GM21723 (cell line): Measurements from ENCODE around the gene TAC3.
"Not testable (repeated sequence)": the region's sequence is repeated elsewhere in the genome, so short reads cannot be mapped to it uniquely, and the experiment has no call there.

Experiments
- ATAC-seq: cut with Tn5 transposase; IDR thresholded peaks from one replicate; pipeline ENCODE4 v1.9.1; 2021; ENCODE audit warnings: mild to moderate bottlenecking, moderate library complexity; ENCODE audit not compliant: unreplicated experiment

TAC3 gene

DNA sequence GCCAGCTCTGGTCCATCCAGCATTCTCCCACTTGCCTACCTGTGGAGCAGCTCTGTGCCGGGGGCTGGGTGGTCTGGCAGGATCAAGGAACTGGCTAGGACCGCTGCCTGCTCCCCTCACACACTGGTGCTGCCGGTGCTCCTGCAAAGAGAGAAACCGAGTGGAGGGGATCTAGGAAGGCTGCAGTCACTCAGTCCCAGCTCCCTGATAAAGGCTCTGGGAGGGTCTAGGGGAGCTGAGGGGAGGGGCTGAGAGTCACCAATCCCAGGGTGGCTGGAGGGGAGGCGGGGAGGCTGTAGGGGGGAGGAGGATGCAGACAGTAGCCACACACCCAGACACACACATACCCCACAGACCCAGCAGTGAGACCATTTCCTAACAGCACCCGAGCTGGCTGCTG, at the start of gene TAC3:
TAC3 (minus strand) TSS at position 182 of the 400 bp plus-strand sequence. CDS start 732 bp downstream, outside the sequence.
- ATAC-seq = no peak

DNA sequence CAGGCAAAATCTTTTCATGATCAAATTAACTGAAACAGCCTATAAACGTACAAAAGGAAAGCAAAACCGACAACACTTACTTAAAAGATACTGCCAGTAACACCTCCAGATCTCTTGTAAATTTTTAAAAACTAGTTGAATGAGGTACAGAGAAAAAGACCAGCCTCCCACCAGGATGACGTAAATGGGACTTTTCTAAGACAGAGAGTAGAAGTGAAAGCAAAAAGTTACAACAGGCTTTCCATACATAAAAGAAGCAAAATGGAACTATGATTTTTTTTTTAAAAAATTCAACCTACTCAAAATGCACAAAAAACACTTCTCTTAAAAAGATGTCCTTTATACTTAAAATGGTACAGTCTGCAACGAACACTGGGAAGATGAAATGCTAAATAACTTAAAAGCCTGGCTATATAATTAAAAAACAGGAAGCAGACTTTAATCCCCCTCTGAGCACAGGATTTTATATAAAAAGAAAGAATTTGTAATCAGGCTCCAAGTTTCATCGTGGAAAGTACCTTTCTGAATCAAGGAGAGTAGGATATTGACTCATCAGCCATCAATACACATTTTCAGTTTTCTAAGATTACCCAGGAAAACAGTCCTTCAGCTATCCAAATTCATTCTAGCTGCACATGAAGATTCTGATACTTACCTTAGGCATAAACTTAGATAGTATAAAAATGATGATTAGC, 47.8 kb upstream of the TAC3 start:
- ATAC-seq = peak; percentile 90

- ATAC-seq = no peak
These were observed 42.1 kb upstream of the TAC3 start for GRCh38 chr12:57058454-57058853.

- no peak for ATAC-seq
These were observed 40.9 kb upstream of the TAC3 start for GRCh38 chr12:57057067-57057751.

DNA sequence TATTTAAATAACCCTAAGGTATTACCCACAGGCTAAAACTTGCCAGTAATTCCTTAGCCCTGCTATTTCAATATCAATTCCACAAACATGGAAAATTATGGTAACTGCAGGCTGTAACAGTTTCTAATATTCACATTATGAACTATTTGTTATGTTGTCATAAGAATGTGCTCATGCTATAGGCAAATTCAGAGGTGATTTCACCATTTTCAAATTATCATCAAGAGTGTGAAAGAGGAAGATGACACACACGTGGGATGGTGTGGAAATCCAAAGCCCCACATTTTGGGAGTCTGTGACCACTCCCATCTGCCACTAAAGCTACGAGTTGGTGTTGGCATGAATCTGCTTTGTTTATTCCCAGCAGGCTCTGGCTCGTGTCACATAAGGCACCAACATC, 39.5 kb upstream of the TAC3 start:
- ATAC-seq = no peak

DNA sequence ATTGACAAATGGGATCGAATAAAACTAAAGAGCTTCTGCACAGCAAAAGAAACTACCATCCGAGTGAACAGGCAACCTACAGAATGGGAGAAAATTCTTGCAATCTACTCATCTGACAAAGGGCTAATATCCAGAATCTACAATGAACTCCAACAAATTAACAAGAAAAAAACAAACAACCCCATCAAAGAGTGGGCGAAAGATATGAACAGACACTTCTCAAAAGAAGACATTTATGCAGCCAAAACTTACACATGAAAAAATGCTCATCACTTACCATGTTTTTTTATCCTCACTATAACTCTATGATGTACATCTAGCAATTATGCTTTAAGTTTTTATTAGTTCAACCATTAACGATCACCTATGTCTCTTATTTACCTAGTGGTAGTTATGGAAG, 37.6 kb upstream of the TAC3 start:
- not testable (repeated sequence) for ATAC-seq

DNA sequence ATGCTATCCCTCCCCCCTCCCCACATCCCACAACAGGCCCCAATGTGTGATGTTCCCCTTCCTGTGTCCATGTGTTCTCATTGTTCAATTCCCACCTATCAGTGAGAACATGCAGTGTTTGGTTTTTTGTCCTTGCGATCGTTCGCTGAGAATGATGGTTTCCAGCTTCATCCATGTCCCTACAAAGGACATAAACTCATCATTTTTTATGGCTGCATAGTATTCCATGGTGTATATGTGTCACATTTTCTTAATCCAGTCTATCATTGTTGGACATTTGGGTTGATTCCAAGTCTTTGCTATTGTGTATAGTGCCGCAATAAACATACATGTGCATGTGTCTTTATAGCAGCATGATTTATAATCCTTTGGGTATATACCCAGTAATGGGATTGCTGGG, 36.8 kb upstream of the TAC3 start:
- ATAC-seq = not testable (repeated sequence)

GRCh38 chr12:57051011-57051410, 34.7 kb upstream of the TAC3 start:
- ATAC-seq = no peak

- no peak for ATAC-seq
These were observed 33.6 kb upstream of the TAC3 start, which contains the start of gene MYO1A for GRCh38 chr12:57049890-57050289. Gene MYO1A, minus strand, starts transcription at chr12:57050129. Its CDS starts 1,806 bp downstream, at chr12:57048323.

DNA sequence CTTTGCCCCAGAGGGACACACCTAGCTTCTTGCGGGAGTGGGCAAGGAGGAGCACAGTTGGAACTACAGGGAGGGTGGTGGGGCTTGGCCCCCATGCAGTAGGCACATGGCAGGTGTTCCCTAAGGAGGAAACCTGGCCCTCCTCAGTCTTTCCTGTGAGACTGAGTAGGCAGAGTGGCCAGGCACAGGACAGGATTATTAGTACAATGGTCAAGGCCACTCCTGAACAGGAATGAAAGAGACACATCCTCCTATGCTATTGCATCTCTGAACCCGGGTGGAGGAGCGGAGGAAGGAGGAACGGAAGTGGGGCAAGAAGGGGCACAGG, 32.8 kb upstream of the TAC3 start:
- ATAC-seq = no peak

DNA sequence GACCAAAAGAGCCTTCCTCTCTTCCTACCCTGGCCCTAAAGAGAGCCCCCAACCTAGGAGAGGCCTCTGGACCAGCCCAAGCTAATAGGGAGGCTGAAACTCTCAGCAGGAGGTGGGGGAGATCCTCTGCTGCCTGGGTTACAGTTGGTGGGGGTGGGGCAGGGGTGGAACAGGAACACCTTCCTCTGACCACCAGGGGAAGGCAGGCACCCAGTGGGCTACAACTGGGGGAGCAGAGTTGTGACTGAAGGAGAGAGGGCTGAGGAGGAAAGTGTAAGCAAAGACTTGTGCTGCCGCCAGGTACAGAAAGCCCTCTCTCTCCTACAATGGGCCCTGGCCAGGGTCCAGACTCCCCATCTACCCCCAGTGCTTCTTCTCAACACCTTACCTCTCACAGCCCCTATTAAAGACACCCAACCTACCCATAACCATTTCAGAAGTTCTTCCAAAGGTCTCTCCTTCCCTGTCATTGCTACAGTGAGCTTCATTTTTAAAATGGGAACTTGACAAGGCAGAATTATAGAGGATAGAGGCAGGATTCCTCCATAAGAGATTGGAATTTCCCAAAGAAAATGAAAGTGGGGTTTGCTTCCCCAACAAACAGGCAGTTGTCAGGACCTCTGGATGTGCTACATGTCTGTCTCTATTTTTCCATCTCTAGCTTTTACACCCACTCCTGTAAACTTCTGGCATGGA, 32.2 kb upstream of the TAC3 start:
- no peak for ATAC-seq

GRCh38 chr12:57047981-57048380, 31.7 kb upstream of the TAC3 start:
- no peak for ATAC-seq

DNA sequence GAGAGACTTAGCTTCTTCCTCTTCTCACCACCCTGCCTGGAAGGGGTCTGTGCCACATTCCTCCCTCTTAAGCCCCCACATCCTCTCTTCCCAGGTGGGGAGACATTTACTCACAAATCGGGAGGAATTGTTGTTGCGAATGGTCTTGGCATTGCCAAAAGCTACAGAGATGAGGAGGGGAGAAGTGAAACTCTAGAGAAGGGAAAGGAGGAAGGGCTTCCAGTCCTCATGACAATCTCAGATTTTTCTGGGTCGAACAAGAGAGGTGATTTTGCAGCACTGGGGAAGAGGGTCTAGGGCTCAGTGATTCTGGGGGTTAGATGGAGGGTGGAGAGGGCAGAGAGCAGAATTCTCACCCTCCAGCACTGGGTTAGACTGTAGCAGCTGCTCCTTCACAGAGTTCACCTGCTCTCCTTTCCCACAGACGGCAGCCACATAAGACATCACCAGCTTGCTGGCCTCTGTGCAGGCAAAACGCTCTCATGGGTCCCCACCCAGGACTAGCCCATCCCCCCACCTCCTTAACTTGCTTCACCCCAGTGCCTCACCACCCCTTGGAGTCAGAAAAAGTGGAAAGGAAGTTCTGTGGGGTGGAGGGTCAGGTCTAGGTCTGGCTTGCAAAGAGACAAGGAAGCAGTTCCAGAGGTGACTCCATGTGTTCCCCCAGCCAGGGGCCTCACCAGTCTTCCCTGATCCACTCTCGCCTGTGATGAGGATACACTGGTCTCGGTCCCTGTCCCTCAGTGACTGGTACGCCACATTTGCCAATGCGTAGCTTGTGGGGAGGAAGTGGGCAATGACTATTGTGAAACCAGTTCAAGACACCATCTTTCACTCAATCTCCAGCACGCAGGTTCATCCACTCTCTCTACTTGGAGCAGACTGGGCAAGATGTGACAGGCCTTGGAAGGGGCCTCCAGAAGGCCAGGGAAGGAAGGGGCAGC, 30.9 kb upstream of the TAC3 start:
- no peak for ATAC-seq

- ATAC-seq = no peak
These were observed 29.9 kb upstream of the TAC3 start for GRCh38 chr12:57046086-57046791.

GRCh38 chr12:57044889-57045288, 28.6 kb upstream of the TAC3 start:
- no peak for ATAC-seq

GRCh38 chr12:57044468-57044867, 28.1 kb upstream of the TAC3 start:
- ATAC-seq = no peak

DNA sequence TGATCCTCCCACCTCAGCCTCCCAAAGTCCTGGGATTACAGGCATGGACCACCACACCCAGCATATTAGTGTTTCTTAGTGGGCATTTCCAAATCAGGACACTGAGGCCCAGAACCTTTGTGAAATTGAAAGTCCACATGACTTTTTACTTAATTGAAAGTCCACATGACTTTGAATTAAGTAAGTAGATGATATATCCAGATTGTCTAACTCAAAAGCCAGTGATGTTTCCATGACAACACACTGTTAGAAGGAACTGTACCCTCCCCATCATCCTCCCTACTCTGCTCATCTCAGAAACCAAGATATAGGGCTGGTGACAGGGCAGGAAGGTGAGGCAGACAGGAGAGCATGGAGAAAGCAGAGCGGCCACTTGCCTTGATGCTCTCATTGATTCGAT, 26.4 kb upstream of the TAC3 start:
- ATAC-seq = no peak

DNA sequence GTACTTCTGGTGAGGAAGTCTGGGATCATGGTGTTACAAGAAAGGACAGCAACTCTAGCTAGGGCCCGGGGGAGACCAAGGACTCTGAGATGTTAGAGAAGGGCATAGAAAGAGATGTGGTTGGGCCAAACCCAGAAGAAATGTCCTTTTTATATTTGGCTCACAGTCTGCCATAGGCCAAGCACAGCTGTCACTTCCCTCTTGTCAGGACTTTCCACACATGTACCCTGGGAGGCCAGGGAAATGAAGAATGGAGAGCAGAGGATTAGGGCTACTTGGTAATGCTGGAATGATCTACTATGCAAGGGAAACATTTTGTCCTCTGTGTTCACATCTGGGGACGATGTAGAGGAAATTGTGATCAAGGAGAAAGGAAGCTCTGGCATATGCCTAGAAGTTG, 24.4 kb upstream of the TAC3 start:
- no peak for ATAC-seq

- no peak for ATAC-seq
These were observed 23.9 kb upstream of the TAC3 start for GRCh38 chr12:57040211-57040610.
